GM23338 (cell line): ENCODE results near the gene PARVB. TPM values are rescaled to one million over a fixed set of nuclear protein-coding genes. Genes with fewer than 3 reads are reported as not detected.

ENCODE experiments used
- ATAC-seq: fragments of 200-7000 bp; cut with Tn5 transposase; 3 replicates; pipeline ENCODE4 v1.9.1; 2020
- DNase-seq: peaks from one replicate; pipeline ENCODE4 v3.0.0-alpha.2; 2015; ENCODE audit warnings: low spot score
- H2AFZ ChIP-seq: fragments of 200-600 bp; sonication (generic); 2 replicates; pipeline ENCODE4 v1.8.0; 2016; ENCODE audit warnings: antibody characterized with exemption, mild to moderate bottlenecking, moderate library complexity
- H3F3A ChIP-seq: fragments of 200-600 bp; sonication (generic); replicated peaks from 2 replicates; pipeline ENCODE4 v1.8.0; 2017; ENCODE audit warnings: antibody characterized with exemption, mixed run types, low read depth
- H3K27ac ChIP-seq: fragments of 200-600 bp; sonication (generic); 2 replicates; pipeline ENCODE4 v1.6.1; 2016; ENCODE audit warnings: low read depth
- H3K27me3 ChIP-seq: fragments of 200-600 bp; sonication (generic); 2 replicates; pipeline ENCODE4 v1.8.0; 2016; ENCODE audit warnings: mild to moderate bottlenecking, mixed run types, moderate library complexity; ENCODE audit not compliant: insufficient read depth
- H3K36me3 ChIP-seq: fragments of 200-600 bp; sonication (generic); 2 replicates; pipeline ENCODE4 v1.8.0; 2016; ENCODE audit warnings: mild to moderate bottlenecking; ENCODE audit not compliant: insufficient read depth
- H3K4me1 ChIP-seq: fragments of 200-600 bp; sonication (generic); 2 replicates; pipeline ENCODE4 v1.8.0; 2016; ENCODE audit warnings: mild to moderate bottlenecking, moderate library complexity; ENCODE audit not compliant: insufficient read depth
- H3K4me2 ChIP-seq: fragments of 200-600 bp; sonication (generic); 2 replicates; pipeline ENCODE4 v1.7.1; 2017; ENCODE audit warnings: mixed run types
- H3K4me3 ChIP-seq: fragments of 200-600 bp; sonication (generic); 2 replicates; pipeline ENCODE4 v1.6.1; 2016; ENCODE audit warnings: mixed run types
- H3K79me2 ChIP-seq: fragments of 200-600 bp; sonication (generic); replicated peaks from 2 replicates; pipeline ENCODE4 v1.8.0; 2017; ENCODE audit warnings: mild to moderate bottlenecking; ENCODE audit not compliant: insufficient read depth
- H3K9me2 ChIP-seq: fragments of 200-600 bp; sonication (generic); 2 replicates; pipeline ENCODE4 v1.8.0; 2017; ENCODE audit not compliant: insufficient read depth
- H4K20me1 ChIP-seq: fragments of 200-600 bp; sonication (generic); replicated peaks from 2 replicates; pipeline ENCODE4 v1.8.0; 2017; ENCODE audit warnings: mild to moderate bottlenecking; ENCODE audit not compliant: insufficient read depth
- H3K27ac Mint-ChIP-seq: 2 replicates; pipeline ENCODE4 v1.8.0; 2020; ENCODE audit warnings: inconsistent platforms, mild to moderate bottlenecking, moderate library complexity, mixed read lengths
- H3K27me3 Mint-ChIP-seq: 3 replicates; pipeline ENCODE4 v1.8.0; 2022; ENCODE audit warnings: low read depth, mild to moderate bottlenecking, moderate library complexity, mixed read lengths, inconsistent platforms; ENCODE audit not compliant: insufficient read depth, poor library complexity
- H3K36me3 Mint-ChIP-seq: 3 replicates; pipeline ENCODE4 v1.8.0; 2021; ENCODE audit warnings: low read depth, mild to moderate bottlenecking, inconsistent platforms, moderate library complexity, mixed read lengths
- H3K4me1 Mint-ChIP-seq: 3 replicates; pipeline ENCODE4 v1.8.0; 2020; ENCODE audit warnings: mild to moderate bottlenecking, inconsistent platforms, mixed read lengths
- H3K4me3 Mint-ChIP-seq: 3 replicates; pipeline ENCODE4 v1.8.0; 2021; ENCODE audit warnings: moderate library complexity, mild to moderate bottlenecking, inconsistent platforms, mixed read lengths
- H3K9me3 Mint-ChIP-seq: 3 replicates; pipeline ENCODE4 v1.8.0; 2020; ENCODE audit warnings: moderate library complexity, mild to moderate bottlenecking, inconsistent platforms, mixed read lengths
- CTCF ChIP-seq, 2 experiments: fragments of 200-600 bp in 1 of 2; sonication (generic) in 1 of 2; conservative IDR thresholded peaks; 2 replicates each; pipeline versions ENCODE4 v1.5.1 to v1.6.1; 2016 to 2017; ENCODE audit warnings: antibody characterized with exemption in 2 of 2, low read depth in 2 of 2, mild to moderate bottlenecking in 2 of 2, moderate library complexity in 1 of 2
- EZH2 ChIP-seq: fragments of 200-600 bp; sonication (generic); IDR thresholded peaks from one replicate; pipeline ENCODE4 v1.8.0; 2017; ENCODE audit warnings: antibody characterized with exemption, mild to moderate bottlenecking, low read depth; ENCODE audit not compliant: unreplicated experiment
- JUNB ChIP-seq: IDR thresholded peaks from one replicate; pipeline ENCODE4 v1.6.1; 2016; ENCODE audit warnings: antibody characterized with exemption; ENCODE audit not compliant: unreplicated experiment
- NANOG ChIP-seq: IDR thresholded peaks from 2 replicates; pipeline ENCODE4 v1.6.1; 2016; ENCODE audit warnings: antibody characterized with exemption, borderline replicate concordance
- POLR2AphosphoS5 ChIP-seq: IDR thresholded peaks from 2 replicates; pipeline ENCODE4 v1.6.1; 2016; ENCODE audit warnings: antibody characterized with exemption, low read depth
- STAT1 ChIP-seq: IDR thresholded peaks from one replicate; pipeline ENCODE4 v1.6.1; 2016; ENCODE audit warnings: antibody characterized with exemption; ENCODE audit not compliant: unreplicated experiment
- ZNF114 ChIP-seq: fragments of 250-450 bp; sonication (Bioruptor Pico); IDR thresholded peaks from 2 replicates; pipeline ENCODE4 v1.5.0; 2020; ENCODE audit warnings: mild to moderate bottlenecking, moderate library complexity
- ZNF331 ChIP-seq: fragments of 250-450 bp; sonication (Bioruptor Pico); IDR thresholded peaks from 2 replicates; pipeline ENCODE4 v1.5.0; 2020; ENCODE audit warnings: low read depth, mild to moderate bottlenecking, moderate library complexity
- ZNF462 ChIP-seq: fragments of 250-450 bp; sonication (Bioruptor Pico); IDR thresholded peaks from 2 replicates; pipeline ENCODE4 v1.5.0; 2020; ENCODE audit warnings: mild to moderate bottlenecking, moderate library complexity
- polyA plus RNA-seq: library from polyadenylated mRNA; unstranded; fragments of >200 nt; fragmentation: Nextera tagmentation; extraction: Ambion mirVana; gene quantifications from 2 replicates; pipeline ENCODE4 v1.2.1, GENCODE V29; 2016
- total RNA-seq: library from RNA; depleted of rRNA; stranded (reverse); fragments of >200 nt; shearing (Covaris generic); gene quantifications from 2 replicates; pipeline ENCODE4 v1.2.3, GENCODE V29; 2014
- TF ChIP-seq, protein P1 (sequence below): IDR thresholded peaks from one replicate; pipeline ENCODE4 v1.6.1; 2018; ENCODE audit warnings: antibody characterized with exemption; ENCODE audit not compliant: unreplicated experiment

PARVB gene
- total and polyA plus RNA-seq, 2 experiments from 2014 or later: 4.3 to 7.7 TPM

GRCh38 chr22:44168206-44168605 lies 144.1 kb downstream of the PARVB start (continued):
- TF ChIP-seq ZNF462 (CRISPR knock-in tag) (no peak), EZH2 (no peak), ZNF331 (CRISPR knock-in tag) (no peak), STAT1 (no peak), ZNF114 (CRISPR knock-in tag) (no peak), POLR2AphosphoS5 (no peak), NANOG (no peak)

DNA sequence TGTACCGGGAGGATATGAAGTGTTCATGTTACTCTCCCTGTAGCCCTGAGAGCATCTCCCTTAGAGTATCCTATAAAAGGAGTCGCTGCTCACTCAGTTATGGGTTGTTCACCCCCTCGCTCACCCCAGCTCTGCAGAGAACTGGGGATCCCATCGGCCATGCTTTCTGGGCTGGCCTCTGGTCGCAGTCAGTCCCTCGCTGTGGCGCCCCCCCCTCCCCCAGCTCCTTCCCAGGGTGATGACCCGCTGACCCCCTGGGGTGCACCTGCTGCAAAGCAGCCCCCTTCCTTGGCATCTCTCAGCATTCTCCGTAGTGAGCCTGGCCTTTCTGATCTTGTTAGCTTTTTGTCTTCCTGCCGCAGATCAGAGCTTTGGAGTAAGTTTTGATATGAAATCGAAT lies 146.4 kb downstream of the PARVB start:
- Mint-ChIP-seq H3K4me3 (no peak overlapping the region), H3K9me3 (no peaks in the 10 kb centered on the region), H3K27ac (peak overlapping the region; percentile 17; the same call in 1 of the 2 replicates), H3K27me3 (peaks cover 5% of the 10 kb centered on the region), H3K36me3 (no peaks in the 10 kb centered on the region), H3K4me1 (peaks cover 34% of the 10 kb centered on the region)
- Histone ChIP-seq H3F3A (no peaks in the 10 kb centered on the region), H3K36me3 (no peaks in the 10 kb centered on the region), H3K9me2 (no peaks in the 10 kb centered on the region), H3K4me1 (peaks cover 21% of the 10 kb centered on the region), H3K27me3 (no peaks in the 10 kb centered on the region), H3K79me2 (no peaks in the 10 kb centered on the region), H3K4me2 (no peak overlapping the region), H4K20me1 (no peaks in the 10 kb centered on the region), H3K27ac (no peak overlapping the region), H3K4me3 (no peak overlapping the region), H2AFZ (no peak overlapping the region)
- ATAC-seq: no peak
- DNase-seq: no peak
- TF ChIP-seq POLR2AphosphoS5: no peak
- TF ChIP-seq EZH2: no peak
- TF ChIP-seq, protein P1, sequence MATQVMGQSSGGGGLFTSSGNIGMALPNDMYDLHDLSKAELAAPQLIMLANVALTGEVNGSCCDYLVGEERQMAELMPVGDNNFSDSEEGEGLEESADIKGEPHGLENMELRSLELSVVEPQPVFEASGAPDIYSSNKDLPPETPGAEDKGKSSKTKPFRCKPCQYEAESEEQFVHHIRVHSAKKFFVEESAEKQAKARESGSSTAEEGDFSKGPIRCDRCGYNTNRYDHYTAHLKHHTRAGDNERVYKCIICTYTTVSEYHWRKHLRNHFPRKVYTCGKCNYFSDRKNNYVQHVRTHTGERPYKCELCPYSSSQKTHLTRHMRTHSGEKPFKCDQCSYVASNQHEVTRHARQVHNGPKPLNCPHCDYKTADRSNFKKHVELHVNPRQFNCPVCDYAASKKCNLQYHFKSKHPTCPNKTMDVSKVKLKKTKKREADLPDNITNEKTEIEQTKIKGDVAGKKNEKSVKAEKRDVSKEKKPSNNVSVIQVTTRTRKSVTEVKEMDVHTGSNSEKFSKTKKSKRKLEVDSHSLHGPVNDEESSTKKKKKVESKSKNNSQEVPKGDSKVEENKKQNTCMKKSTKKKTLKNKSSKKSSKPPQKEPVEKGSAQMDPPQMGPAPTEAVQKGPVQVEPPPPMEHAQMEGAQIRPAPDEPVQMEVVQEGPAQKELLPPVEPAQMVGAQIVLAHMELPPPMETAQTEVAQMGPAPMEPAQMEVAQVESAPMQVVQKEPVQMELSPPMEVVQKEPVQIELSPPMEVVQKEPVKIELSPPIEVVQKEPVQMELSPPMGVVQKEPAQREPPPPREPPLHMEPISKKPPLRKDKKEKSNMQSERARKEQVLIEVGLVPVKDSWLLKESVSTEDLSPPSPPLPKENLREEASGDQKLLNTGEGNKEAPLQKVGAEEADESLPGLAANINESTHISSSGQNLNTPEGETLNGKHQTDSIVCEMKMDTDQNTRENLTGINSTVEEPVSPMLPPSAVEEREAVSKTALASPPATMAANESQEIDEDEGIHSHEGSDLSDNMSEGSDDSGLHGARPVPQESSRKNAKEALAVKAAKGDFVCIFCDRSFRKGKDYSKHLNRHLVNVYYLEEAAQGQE: no peak
- TF ChIP-seq JUNB: no peak
- no peak for TF ChIP-seq NANOG
- no peak for TF ChIP-seq CTCF (conservative IDR thresholded peaks at IDR 0.05; ENCODE audit: low read depth in 2 of 2)
- TF ChIP-seq ZNF331 (CRISPR knock-in tag): no peak
